GM12801 (cell line): ENCODE measurements around the gene MYLK4.

Experiments used
- CTCF ChIP-seq: IDR thresholded peaks from one replicate; pipeline ENCODE4 v1.5.1; 2011; ENCODE audit warnings: control low read depth; ENCODE audit not compliant: insufficient read length; ENCODE audit errors: extremely low read depth

MYLK4 gene

GRCh38 chr6:2706558-2706957 is 44.2 kb downstream of the MYLK4 start:
- no peak for TF ChIP-seq CTCF

GRCh38 chr6:2705256-2705655 is 45.5 kb downstream of the MYLK4 start:
- TF ChIP-seq CTCF, result no peak

- no peak for TF ChIP-seq CTCF
Measured at GRCh38 chr6:2697291-2697690, 53.4 kb downstream of the MYLK4 start.

GRCh38 chr6:2695454-2696095 is 55.1 kb downstream of the MYLK4 start:
- TF ChIP-seq CTCF, result no peak

GRCh38 chr6:2693231-2693630 is 57.5 kb downstream of the MYLK4 start:
- no peak for TF ChIP-seq CTCF

- no peak for TF ChIP-seq CTCF
Measured at GRCh38 chr6:2688401-2689064, 62.2 kb downstream of the MYLK4 start.

GRCh38 chr6:2687456-2687855 is 63.3 kb downstream of the MYLK4 start:
- TF ChIP-seq CTCF, result no peak

GRCh38 chr6:2686515-2686914 is 64.2 kb downstream of the MYLK4 start:
- no peak for TF ChIP-seq CTCF
